Erythroblast (primary cell): ENCODE measurements around the gene TEX35.

Experiments
- GATA1 ChIP-seq: IDR thresholded peaks from 2 replicates; pipeline ENCODE4 v1.6.1; 2011; ENCODE audit warnings: low read depth, mild to moderate bottlenecking, control low read depth, low read length, moderate library complexity
- POLR2A ChIP-seq: IDR thresholded peaks from 2 replicates; pipeline ENCODE4 v1.6.1; 2011; ENCODE audit warnings: mild to moderate bottlenecking, low read length

GRCh38 chr1:178537382-178538090 lies 24.6 kb downstream of the TEX35 start:
- TF ChIP-seq POLR2A (no peak), GATA1 (no peak)
